Loucy (cell line): ENCODE data around the gene RFX6.

Experiments
- H2AFZ ChIP-seq: fragments of 200-600 bp; sonication (generic); 2 replicates; pipeline ENCODE4 v1.6.0; 2016; ENCODE audit warnings: antibody characterized with exemption, mild to moderate bottlenecking, low read length, moderate library complexity
- H3F3A ChIP-seq: fragments of 200-600 bp; 2 replicates; pipeline ENCODE4 v1.6.0; 2016; ENCODE audit warnings: antibody characterized with exemption, low read depth, mild to moderate bottlenecking
- H3K27me3 ChIP-seq: fragments of 200-600 bp; sonication (generic); 2 replicates; pipeline ENCODE4 v1.6.1; 2014; ENCODE audit warnings: low read length, mild to moderate bottlenecking; ENCODE audit not compliant: insufficient read depth, poor library complexity, severe bottlenecking
- H3K36me3 ChIP-seq: fragments of 200-600 bp; sonication (generic); 2 replicates; pipeline ENCODE4 v1.6.1; 2016; ENCODE audit warnings: low read length; ENCODE audit not compliant: insufficient read depth
- H3K4me1 ChIP-seq: fragments of 200-600 bp; sonication (generic); 2 replicates; pipeline ENCODE4 v1.5.1; 2014; ENCODE audit warnings: low read length, mild to moderate bottlenecking; ENCODE audit not compliant: insufficient read depth, poor library complexity, severe bottlenecking
- H3K4me2 ChIP-seq: fragments of 200-600 bp; sonication (generic); 2 replicates; pipeline ENCODE4 v1.6.0; 2014; ENCODE audit warnings: antibody characterized with exemption, low read length, low read depth, mild to moderate bottlenecking; ENCODE audit not compliant: poor library complexity, severe bottlenecking
- H3K4me3 ChIP-seq: fragments of 200-600 bp; sonication (generic); 2 replicates; pipeline ENCODE4 v1.5.1; 2014; ENCODE audit warnings: low read length, mild to moderate bottlenecking, mixed read lengths; ENCODE audit not compliant: poor library complexity, severe bottlenecking
- H3K79me2 ChIP-seq: fragments of 200-600 bp; sonication (generic); 2 replicates; pipeline ENCODE4 v1.6.1; 2014; ENCODE audit warnings: low read length; ENCODE audit not compliant: insufficient read depth
- H3K9ac ChIP-seq: fragments of 200-600 bp; sonication (generic); 2 replicates; pipeline ENCODE4 v1.6.0; 2014; ENCODE audit warnings: mild to moderate bottlenecking, low read depth, low read length, moderate library complexity; ENCODE audit not compliant: poor library complexity, severe bottlenecking
- H3K9me2 ChIP-seq: fragments of 200-600 bp; sonication (generic); replicated peaks from 2 replicates; pipeline ENCODE4 v1.6.1; 2016; ENCODE audit warnings: low read depth, low read length, mixed read lengths
- H3K9me3 ChIP-seq: fragments of 200-600 bp; sonication (generic); 2 replicates; pipeline ENCODE4 v1.6.1; 2014; ENCODE audit warnings: mild to moderate bottlenecking, antibody characterized with exemption, low read length, low read depth; ENCODE audit not compliant: insufficient read depth
- H4K20me1 ChIP-seq: fragments of 200-600 bp; sonication (generic); 2 replicates; pipeline ENCODE4 v1.6.0; 2014; ENCODE audit warnings: antibody characterized with exemption, low read length, mild to moderate bottlenecking; ENCODE audit not compliant: insufficient read depth, poor library complexity, severe bottlenecking
- EZH2phosphoT487 ChIP-seq: fragments of 200-600 bp; IDR thresholded peaks from 2 replicates; pipeline ENCODE4 v1.6.1; 2018; ENCODE audit warnings: antibody characterized with exemption, mild to moderate bottlenecking, moderate library complexity, borderline replicate concordance
- TF ChIP-seq, protein P1 (sequence below): fragments of 200-600 bp; sonication (generic); conservative IDR thresholded peaks from 2 replicates; pipeline ENCODE4 v1.5.1; 2014; ENCODE audit warnings: mild to moderate bottlenecking, antibody characterized with exemption, low read length

Gene RFX6

DNA sequence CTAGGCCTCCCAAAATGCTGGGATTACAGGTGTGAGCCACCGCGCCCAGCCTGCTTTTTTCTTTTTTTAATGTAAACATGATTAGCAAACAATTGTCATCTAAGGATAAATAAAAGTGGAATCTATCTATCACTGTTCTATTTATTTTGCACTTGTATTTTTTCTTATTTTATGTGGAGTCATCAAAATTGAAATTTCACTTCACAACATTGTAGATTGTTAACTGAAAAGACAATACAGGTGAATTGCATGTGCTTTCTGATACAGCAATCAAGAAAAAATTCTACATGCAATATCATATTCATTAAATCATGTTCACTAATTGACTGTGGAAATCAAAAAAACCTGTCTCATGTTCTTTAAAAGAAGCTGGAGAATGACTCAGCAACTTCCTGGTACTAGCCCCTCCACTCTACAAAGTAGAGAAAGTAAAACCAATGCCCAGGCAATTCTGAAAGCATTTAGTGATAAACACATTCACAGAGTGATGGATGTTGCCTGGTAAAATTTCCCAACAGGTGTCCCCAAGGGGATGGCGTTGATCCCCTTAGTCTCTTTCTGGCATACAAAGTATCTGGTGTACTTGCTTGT, 10.7 kb upstream of the RFX6 start:
- Histone ChIP-seq H3F3A (no peaks in the 10 kb centered on the region), H3K4me2 (peak overlapping the region; percentile 10), H3K9ac (no peak overlapping the region), H3K27me3 (no peaks in the 10 kb centered on the region), H3K4me3 (no peak overlapping the region), H3K36me3 (no peaks in the 10 kb centered on the region), H3K79me2 (no peaks in the 10 kb centered on the region), H3K9me2 (no peaks in the 10 kb centered on the region), H4K20me1 (no peaks in the 10 kb centered on the region), H2AFZ (peak overlapping the region; percentile 57), H3K4me1 (no peaks in the 10 kb centered on the region), H3K9me3 (no peaks in the 10 kb centered on the region)
- TF ChIP-seq EZH2phosphoT487: no peak
- TF ChIP-seq, protein P1, sequence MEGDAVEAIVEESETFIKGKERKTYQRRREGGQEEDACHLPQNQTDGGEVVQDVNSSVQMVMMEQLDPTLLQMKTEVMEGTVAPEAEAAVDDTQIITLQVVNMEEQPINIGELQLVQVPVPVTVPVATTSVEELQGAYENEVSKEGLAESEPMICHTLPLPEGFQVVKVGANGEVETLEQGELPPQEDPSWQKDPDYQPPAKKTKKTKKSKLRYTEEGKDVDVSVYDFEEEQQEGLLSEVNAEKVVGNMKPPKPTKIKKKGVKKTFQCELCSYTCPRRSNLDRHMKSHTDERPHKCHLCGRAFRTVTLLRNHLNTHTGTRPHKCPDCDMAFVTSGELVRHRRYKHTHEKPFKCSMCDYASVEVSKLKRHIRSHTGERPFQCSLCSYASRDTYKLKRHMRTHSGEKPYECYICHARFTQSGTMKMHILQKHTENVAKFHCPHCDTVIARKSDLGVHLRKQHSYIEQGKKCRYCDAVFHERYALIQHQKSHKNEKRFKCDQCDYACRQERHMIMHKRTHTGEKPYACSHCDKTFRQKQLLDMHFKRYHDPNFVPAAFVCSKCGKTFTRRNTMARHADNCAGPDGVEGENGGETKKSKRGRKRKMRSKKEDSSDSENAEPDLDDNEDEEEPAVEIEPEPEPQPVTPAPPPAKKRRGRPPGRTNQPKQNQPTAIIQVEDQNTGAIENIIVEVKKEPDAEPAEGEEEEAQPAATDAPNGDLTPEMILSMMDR: no peak

DNA sequence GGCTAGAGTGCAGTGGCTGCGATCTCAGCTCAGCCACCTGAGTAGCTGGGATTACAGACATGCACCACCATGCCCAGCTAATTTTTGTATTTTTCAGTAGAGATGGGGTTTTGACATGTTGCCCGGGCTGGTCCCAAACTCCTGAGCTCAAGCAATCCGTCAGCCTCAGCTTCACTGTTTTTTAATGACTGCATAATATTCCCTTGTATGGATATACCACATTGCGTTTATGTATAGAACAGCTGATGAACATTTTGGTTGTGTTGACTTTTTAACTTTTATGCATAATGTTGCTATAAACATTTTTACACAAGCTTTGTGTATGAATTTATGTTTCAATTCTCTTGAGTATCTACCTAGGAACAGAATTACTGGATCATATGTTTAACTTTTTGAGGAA, 4.3 kb upstream of the RFX6 start:
- TF ChIP-seq EZH2phosphoT487: no peak
- TF ChIP-seq, protein P1: no peak
- H4K20me1 ChIP-seq: no peaks in the 10 kb centered on the region
- H3K9me3 ChIP-seq: no peaks in the 10 kb centered on the region
- no peak overlapping the region for H3K4me2 ChIP-seq
- no peak overlapping the region for H3K4me3 ChIP-seq
- no peaks in the 10 kb centered on the region for H3K27me3 ChIP-seq
- no peaks in the 10 kb centered on the region for H3K9me2 ChIP-seq
- no peaks in the 10 kb centered on the region for H3K4me1 ChIP-seq
- H3F3A ChIP-seq: no peaks in the 10 kb centered on the region
- H3K79me2 ChIP-seq: no peaks in the 10 kb centered on the region
- H3K36me3 ChIP-seq: no peaks in the 10 kb centered on the region
- no peak overlapping the region for H3K9ac ChIP-seq
- no peak overlapping the region for H2AFZ ChIP-seq

DNA sequence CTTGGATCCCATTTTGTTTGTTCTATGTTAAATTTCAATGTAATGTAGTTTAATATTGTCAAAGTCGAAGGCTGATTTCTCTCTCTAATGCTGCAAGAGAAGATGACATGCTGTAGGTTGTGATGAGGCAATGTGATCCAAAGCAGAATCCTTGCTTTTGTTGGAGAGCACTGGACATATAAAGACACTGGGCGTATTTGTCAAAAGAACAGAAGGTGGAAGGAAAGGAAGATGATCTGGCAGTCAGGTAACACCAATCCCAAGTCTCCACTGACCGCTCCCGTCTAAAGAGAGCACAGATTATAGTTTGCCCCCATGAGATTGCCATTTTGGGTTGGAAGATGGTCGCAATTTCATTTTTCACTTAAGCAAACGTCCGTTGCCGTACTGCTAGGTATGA, 935 bp upstream of the RFX6 start:
- TF ChIP-seq EZH2phosphoT487: no peak
- TF ChIP-seq, protein P1: no peak
- no peak overlapping the region for H3K4me3 ChIP-seq
- H2AFZ ChIP-seq: no peak overlapping the region
- no peaks in the 10 kb centered on the region for H4K20me1 ChIP-seq
- H3K4me2 ChIP-seq: no peak overlapping the region
- H3K9ac ChIP-seq: no peak overlapping the region
- H3K36me3 ChIP-seq: no peaks in the 10 kb centered on the region
- H3K27me3 ChIP-seq: no peaks in the 10 kb centered on the region
- no peaks in the 10 kb centered on the region for H3F3A ChIP-seq
- H3K9me3 ChIP-seq: no peaks in the 10 kb centered on the region
- no peaks in the 10 kb centered on the region for H3K79me2 ChIP-seq
- no peaks in the 10 kb centered on the region for H3K9me2 ChIP-seq
- no peaks in the 10 kb centered on the region for H3K4me1 ChIP-seq
